ENCODE data around the gene CFAP46.
A peak's percentile ranks its signal among the peaks of the same experiment; 100 is the strongest.
"Not testable (repeated sequence)": the region's sequence is repeated elsewhere in the genome, so short reads cannot be mapped to it uniquely, and the experiment has no call there.

CFAP46 gene

DNA sequence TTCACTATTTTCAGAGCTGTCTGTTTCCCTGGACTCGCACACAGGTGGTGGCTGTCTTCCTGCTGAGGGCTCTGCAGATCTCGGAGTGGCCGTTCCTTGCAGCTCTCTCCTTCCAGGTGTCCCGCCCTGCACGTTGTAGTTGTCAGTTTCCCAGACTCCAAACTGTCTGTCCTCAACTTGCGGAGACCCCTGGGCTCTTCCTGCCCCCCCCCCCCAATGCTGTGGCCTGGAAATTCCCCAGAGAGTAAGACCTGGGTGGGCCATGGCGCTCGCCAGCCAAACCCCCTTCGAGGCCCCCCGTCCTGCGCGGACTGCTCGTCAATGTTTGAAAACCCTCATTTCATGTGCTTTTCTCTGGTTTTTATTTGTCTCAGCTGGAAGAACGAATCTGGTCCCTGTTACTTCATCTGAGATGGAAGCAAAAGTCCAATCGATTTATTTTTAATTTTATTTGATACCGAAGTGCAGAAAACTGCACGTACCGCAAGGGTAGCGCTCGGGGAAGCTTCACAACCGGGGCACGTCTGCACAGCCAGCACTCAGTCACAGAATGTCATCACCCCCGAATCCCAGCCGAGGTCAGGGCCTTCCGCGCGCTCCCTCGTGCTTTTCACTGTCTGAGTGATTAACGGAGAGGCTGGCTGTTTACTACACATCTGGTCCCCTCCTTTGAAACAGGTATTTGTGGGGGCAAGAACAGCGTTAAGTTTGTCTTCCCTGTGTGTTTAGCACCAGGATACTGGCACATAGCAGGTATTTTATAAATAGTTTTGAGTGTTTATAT, 110.0 kb downstream of the CFAP46 start:
- Mint-ChIP-seq H3K36me3 (no peaks in the 10 kb centered on the region), H3K4me3 (no peak overlapping the region), H3K4me1 (peaks cover 4% of the 10 kb centered on the region), H3K9me3 (no peaks in the 10 kb centered on the region), H3K27ac (no peak overlapping the region), H3K27me3 (no peaks in the 10 kb centered on the region)

DNA sequence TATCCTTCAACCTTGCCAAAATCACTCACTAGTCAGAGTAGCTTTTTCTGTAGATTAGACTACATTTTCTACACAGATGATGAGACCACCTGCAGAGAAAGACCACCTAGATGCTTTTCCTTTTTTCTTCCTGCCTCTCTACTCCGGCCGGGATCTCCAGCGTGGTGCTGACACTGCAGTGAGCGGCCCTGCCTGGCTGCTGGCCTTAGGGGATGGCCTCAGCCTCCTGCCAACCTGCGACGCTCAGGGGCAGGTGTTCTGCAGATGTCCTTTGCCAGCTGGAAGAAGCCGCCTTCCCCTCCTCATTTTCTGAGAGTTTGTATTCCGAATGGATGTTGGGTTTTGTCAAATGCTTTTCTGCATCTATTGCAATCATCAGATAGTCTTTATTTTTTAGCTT, 113.0 kb downstream of the CFAP46 start:
- Mint-ChIP-seq H3K4me3 (no peak overlapping the region), H3K36me3 (no peaks in the 10 kb centered on the region), H3K27ac (no peak overlapping the region), H3K9me3 (no peaks in the 10 kb centered on the region), H3K4me1 (no peaks in the 10 kb centered on the region), H3K27me3 (no peaks in the 10 kb centered on the region)

DNA sequence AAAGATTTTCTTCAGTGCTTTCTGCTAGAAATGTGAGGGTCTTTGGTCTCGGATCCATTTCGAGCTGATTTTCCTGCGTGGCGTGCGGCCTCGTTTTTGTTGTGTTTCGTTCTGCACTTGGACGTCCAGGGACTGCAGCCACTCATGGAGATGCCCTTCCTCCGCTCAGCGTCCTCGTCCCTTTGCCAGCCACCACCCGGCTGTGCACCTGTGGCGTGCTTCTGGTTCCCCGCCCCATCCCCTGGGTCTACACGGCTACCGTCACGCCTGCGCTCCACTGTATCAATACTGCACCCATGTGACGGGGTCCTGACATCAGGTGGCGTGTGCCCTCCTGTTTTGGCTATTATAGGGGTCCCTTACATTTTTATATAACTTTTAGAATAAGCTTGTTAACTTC, 113.7 kb downstream of the CFAP46 start:
- Mint-ChIP-seq H3K36me3 (no peaks in the 10 kb centered on the region), H3K27me3 (no peaks in the 10 kb centered on the region), H3K4me1 (no peaks in the 10 kb centered on the region), H3K27ac (no peak overlapping the region), H3K9me3 (no peaks in the 10 kb centered on the region), H3K4me3 (no peak overlapping the region)

DNA sequence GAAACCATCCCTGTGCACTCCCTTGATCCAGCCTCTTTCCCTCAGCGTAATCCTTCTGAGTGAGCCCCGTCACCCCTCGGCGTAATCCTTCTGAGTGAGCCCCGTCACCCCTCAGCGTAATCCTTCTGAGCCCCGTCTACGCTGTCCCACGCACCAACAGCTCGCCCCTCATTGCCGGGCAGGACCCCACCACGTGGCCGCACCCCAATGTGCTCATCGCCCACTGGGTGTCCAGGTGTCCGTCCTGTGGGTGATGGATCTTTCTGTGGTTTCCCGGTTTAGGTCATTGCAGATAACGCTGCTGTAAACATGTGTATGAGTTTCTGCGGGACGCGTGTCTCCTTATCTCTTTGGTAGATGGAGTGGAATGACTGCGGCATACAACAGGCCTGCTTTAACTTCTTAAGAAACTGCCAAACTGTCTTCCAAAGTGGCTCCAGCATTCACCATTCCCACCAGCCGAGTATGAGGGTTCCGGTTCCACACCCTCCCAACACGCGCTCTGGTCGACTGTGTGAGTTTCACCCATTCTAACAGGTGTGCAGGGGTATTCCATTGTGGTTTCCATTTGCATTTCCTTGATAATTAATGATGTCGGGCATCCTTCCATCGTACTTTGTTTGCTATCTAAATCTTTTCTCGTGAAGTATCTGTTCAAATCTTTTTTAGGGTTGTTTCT, 114.4 kb downstream of the CFAP46 start:
- H3K27ac Mint-ChIP-seq: peak overlapping the region; percentile 51
- H3K4me1 Mint-ChIP-seq: no peaks in the 10 kb centered on the region
- H3K36me3 Mint-ChIP-seq: no peaks in the 10 kb centered on the region
- H3K9me3 Mint-ChIP-seq: no peaks in the 10 kb centered on the region
- no peaks in the 10 kb centered on the region for H3K27me3 Mint-ChIP-seq
- H3K4me3 Mint-ChIP-seq: no peak overlapping the region

DNA sequence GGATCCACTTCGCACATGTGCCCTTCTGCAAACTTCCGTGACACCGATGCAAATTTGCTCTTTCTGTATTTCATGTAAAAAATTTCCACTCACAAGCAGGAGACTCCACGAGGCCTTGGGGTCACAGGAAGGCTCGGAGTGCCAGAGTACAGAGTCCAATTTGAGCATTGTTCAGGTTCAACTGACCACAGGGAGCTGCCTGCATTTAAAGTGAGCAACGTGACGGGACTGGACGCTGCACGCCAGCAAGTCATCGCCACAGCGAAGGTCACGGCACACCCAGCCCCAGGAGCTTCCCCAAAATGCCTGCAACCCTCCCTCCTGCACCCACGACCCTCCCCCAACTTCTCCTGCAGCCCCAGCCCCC, 115.0 kb downstream of the CFAP46 start:
- H3K36me3 Mint-ChIP-seq: no peaks in the 10 kb centered on the region
- no peak overlapping the region for H3K27ac Mint-ChIP-seq
- H3K4me3 Mint-ChIP-seq: no peak overlapping the region
- no peaks in the 10 kb centered on the region for H3K27me3 Mint-ChIP-seq
- H3K4me1 Mint-ChIP-seq: no peaks in the 10 kb centered on the region
- H3K9me3 Mint-ChIP-seq: no peaks in the 10 kb centered on the region

DNA sequence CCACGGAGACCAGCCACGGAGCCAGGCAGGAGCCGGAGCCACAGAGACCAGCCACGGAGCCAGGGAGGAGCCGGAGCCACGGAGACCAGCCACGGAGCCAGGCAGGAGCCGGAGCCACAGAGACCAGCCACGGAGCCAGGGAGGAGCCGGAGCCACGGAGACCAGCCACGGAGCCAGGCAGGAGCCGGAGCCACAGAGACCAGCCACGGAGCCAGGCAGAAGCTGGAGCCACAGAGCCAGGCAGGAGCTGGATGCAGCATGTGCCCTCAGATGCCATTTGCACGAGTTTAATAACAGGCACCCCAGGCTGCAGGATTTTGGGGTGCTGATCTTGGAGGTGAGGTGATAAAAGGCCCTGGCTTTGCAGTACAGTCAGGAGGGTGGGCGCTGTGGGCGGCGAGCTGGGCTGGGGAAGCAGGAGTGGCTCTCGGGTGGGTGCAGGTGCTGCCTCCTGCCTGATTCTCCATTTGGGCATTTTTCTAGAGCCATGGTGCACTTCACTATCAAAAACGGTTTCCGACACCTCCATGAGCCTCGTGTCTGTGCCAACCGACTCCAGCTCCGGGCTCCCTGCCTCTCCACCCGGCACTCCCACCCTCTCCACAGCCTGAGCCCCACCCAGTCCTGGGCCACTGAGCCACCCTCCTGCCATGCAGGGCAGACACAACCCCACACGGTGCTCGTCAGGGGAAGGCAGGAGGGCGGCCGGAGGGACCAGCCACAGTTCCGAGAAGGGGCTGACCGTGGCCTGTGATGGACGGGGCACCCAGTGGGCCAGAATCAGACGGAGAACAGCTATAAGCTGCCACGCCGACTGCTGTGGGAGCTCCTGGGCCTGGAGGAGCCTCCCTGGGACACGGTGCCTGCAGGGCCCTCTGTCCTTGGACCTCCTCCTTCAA, 115.6 kb downstream of the CFAP46 start:
- Mint-ChIP-seq H3K27ac (no peak overlapping the region), H3K9me3 (no peaks in the 10 kb centered on the region), H3K27me3 (no peaks in the 10 kb centered on the region), H3K36me3 (no peaks in the 10 kb centered on the region), H3K4me1 (no peaks in the 10 kb centered on the region), H3K4me3 (no peak overlapping the region)

- not testable (repeated sequence) for H3K4me3 Mint-ChIP-seq, H3K36me3 Mint-ChIP-seq, H3K27me3 Mint-ChIP-seq, H3K9me3 Mint-ChIP-seq, H3K4me1 Mint-ChIP-seq
- peak overlapping the region; percentile 30 for H3K27ac Mint-ChIP-seq
These were observed 116.4 kb downstream of the CFAP46 start for GRCh38 chr10:132825783-132826523.

DNA sequence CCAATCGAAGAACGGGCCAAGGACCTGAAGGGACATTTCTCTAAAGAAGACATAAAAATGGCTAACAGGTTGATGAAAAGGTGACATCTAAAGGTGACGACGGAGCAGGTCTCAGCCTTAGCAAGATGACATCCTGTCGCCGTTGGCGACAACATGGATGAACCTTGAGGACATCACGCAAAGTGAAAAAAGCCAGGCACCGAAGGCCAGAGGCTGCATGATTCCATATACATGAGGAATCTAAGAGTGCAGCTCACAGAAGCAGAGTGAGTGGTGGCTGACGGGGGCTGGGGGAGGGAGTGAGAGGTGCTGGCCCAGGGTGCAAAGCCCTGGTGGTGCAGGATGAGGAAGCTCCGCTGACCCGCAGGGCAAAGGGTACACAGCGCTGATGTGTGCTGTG, 122.3 kb downstream of the CFAP46 start:
- Mint-ChIP-seq H3K4me3 (no peak overlapping the region), H3K27me3 (peaks cover 21% of the 10 kb centered on the region)

GRCh38 chr10:132817701-132818211, 124.6 kb downstream of the CFAP46 start:
- H3K9me3 Mint-ChIP-seq: no peaks in the 10 kb centered on the region
- peaks cover 21% of the 10 kb centered on the region for H3K27me3 Mint-ChIP-seq
- H3K4me3 Mint-ChIP-seq: no peak overlapping the region
- no peaks in the 10 kb centered on the region for H3K36me3 Mint-ChIP-seq
- no peak overlapping the region for H3K27ac Mint-ChIP-seq
- H3K4me1 Mint-ChIP-seq: no peaks in the 10 kb centered on the region

More for the DNA sequence above, 122.3 kb downstream of the CFAP46 start:
- Mint-ChIP-seq H3K27ac (no peak overlapping the region), H3K36me3 (no peaks in the 10 kb centered on the region), H3K9me3 (no peaks in the 10 kb centered on the region), H3K4me1 (no peaks in the 10 kb centered on the region)

GRCh38 chr10:132816718-132817117, 125.7 kb downstream of the CFAP46 start:
- Mint-ChIP-seq H3K36me3 (no peaks in the 10 kb centered on the region), H3K9me3 (no peaks in the 10 kb centered on the region), H3K4me3 (no peak overlapping the region), H3K27me3 (peaks cover 21% of the 10 kb centered on the region), H3K27ac (no peak overlapping the region), H3K4me1 (no peaks in the 10 kb centered on the region)

DNA sequence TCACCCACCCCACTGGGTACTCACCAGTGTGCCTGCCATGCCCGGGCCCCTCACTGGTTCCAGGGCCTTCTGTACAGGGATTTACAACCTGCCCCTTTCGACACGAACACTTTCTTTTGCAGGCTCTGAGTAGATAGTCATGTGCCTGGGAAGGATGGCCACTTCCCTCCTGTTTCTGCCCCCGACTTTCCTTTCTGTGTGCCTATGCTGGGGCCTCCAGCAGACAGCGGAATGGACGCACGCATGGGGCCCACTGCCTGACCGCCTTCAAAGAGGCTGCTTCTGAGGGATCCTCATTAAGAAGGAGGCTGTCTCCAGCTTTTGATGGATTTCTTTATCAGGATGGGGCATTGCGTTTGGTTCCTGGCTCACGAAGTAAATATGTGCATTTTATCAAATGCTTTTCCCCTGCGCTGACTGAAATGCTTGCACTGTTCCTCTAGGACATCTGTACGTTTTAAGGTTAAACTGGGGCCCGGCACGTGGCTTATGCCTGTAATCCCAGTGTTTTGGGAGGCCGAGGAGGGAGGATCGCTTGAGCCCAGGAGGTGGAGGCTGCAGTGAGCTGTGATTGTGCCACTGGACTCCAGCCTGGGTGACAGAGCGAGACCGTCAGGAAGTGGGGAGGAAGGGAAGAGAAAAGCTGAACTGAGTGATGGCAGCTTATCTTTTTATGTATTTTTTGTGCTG, 127.1 kb downstream of the CFAP46 start:
- H3K4me1 Mint-ChIP-seq: no peaks in the 10 kb centered on the region
- peaks cover 21% of the 10 kb centered on the region for H3K27me3 Mint-ChIP-seq
- no peak overlapping the region for H3K4me3 Mint-ChIP-seq
- H3K9me3 Mint-ChIP-seq: no peaks in the 10 kb centered on the region
- no peak overlapping the region for H3K27ac Mint-ChIP-seq
- no peaks in the 10 kb centered on the region for H3K36me3 Mint-ChIP-seq

DNA sequence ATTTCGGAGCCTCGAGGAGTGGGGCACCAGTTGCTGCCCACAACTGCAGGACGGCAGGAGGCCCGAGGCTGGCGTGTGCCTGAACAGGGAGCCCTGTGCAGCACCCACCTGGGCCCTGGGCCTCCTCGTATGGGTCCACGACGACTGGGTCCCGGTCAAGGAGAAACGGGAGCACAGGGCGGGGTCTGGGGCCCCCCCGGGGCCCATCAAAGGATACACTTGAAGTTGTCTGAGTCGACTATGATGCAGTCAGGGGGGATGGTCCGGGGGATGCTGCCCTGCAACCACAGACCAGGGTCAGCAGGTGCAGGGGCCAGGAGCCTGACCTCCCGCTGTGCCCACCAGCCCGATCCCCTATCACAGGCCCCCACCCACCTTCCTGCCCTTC, 127.9 kb downstream of the CFAP46 start:
- no peak overlapping the region for H3K4me3 Mint-ChIP-seq
- no peaks in the 10 kb centered on the region for H3K9me3 Mint-ChIP-seq
- H3K27me3 Mint-ChIP-seq: peaks cover 21% of the 10 kb centered on the region
- H3K4me1 Mint-ChIP-seq: no peaks in the 10 kb centered on the region
- H3K27ac Mint-ChIP-seq: no peak overlapping the region
- H3K36me3 Mint-ChIP-seq: no peaks in the 10 kb centered on the region

GRCh38 chr10:132813560-132814468, 128.6 kb downstream of the CFAP46 start:
- H3K27ac Mint-ChIP-seq: no peak overlapping the region
- no peaks in the 10 kb centered on the region for H3K36me3 Mint-ChIP-seq
- peaks cover 21% of the 10 kb centered on the region for H3K27me3 Mint-ChIP-seq
- no peak overlapping the region for H3K4me3 Mint-ChIP-seq
- no peaks in the 10 kb centered on the region for H3K4me1 Mint-ChIP-seq
- H3K9me3 Mint-ChIP-seq: no peaks in the 10 kb centered on the region

DNA sequence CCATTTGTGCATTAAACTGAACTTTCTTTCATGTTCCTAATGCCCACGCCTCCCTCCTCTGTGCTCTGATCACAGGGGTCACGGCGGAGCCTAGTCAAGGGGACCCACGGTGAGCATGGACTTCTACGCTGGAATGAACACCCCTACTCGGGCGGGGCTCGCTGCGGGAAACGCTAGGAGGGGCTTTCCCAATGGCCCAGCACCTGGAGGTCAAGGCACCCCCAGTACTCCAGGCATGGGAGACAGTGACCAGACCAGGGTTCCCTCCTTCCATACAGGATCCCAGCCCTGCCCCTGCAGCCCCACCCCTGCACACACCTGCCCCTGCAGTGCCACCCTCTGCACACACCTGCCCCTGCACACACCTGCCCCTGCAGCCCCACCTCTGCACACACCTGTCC, 129.4 kb downstream of the CFAP46 start:
- Mint-ChIP-seq H3K36me3 (no peaks in the 10 kb centered on the region), H3K27me3 (peaks cover 18% of the 10 kb centered on the region), H3K9me3 (no peaks in the 10 kb centered on the region), H3K27ac (no peak overlapping the region), H3K4me3 (no peak overlapping the region), H3K4me1 (no peaks in the 10 kb centered on the region)

All from activated naive CD4-positive, alpha-beta T cell treated with anti-CD3 and anti-CD28 coated beads, Interleukin-2, amount 50 U/mL, for 24 hours (primary cell).